Kidney (tissue), 14 donors: Measurements from ENCODE around the gene TMX2. TPM values are rescaled to one million over a fixed set of nuclear protein-coding genes. Genes with fewer than 3 reads are reported as not detected.

ENCODE experiments used
- DNase-seq, 5 donors: peaks; one replicate each; pipeline ENCODE4 v3.0.0-alpha.2; 2013 to 2020
- FAIRE-seq: peaks from 2 replicates; lab custom pipeline; 2012; peaks lifted over from hg19 to GRCh38; lab: Jason Lieb, UNC
- H3K27ac ChIP-seq, 2 donors: one replicate each; pipeline ENCODE4 v1.7.0; 2013; ENCODE audit warnings: low read depth in 2 of 2, low read length in 2 of 2, inconsistent platforms in 1 of 2
- H3K27me3 ChIP-seq: one replicate; pipeline ENCODE4 v1.7.1; 2013; ENCODE audit warnings: low read length, inconsistent platforms; ENCODE audit not compliant: control insufficient read depth, insufficient read depth
- H3K36me3 ChIP-seq, 3 donors: one replicate each; pipeline versions ENCODE4 v1.7.0 to v1.7.1; 2013; ENCODE audit warnings: low read length in 3 of 3, control low read depth in 1 of 3, inconsistent platforms in 1 of 3; ENCODE audit not compliant: insufficient read depth in 3 of 3, control insufficient read depth in 2 of 3
- H3K4me1 ChIP-seq, 3 donors: one replicate each; pipeline versions ENCODE4 v1.7.0 to v1.7.1; 2013; ENCODE audit warnings: low read length in 3 of 3, inconsistent platforms in 1 of 3, low read depth in 1 of 3; ENCODE audit not compliant: control insufficient read depth in 2 of 3, insufficient read depth in 2 of 3
- H3K4me3 ChIP-seq, 3 donors: one replicate each; pipeline versions ENCODE4 v1.7.0 to v1.8.1; 2013; ENCODE audit warnings: low read length in 3 of 3, control low read depth in 1 of 3, inconsistent platforms in 1 of 3
- H3K9ac ChIP-seq, 3 donors: one replicate each; pipeline versions ENCODE4 v1.7.0 to v1.7.1; 2013; ENCODE audit warnings: low read length in 3 of 3, control low read depth in 1 of 3, inconsistent platforms in 1 of 3
- H3K9me3 ChIP-seq, 3 donors: one replicate each; pipeline versions ENCODE4 v1.7.0 to v1.7.1; 2013; ENCODE audit warnings: low read length in 3 of 3, control low read depth in 1 of 3, inconsistent platforms in 1 of 3; ENCODE audit not compliant: control insufficient read depth in 2 of 3, insufficient read depth in 1 of 3
- CTCF ChIP-seq: IDR thresholded peaks from 3 replicates; pipeline ENCODE4 v1.5.1; 2012; ENCODE audit warnings: mild to moderate bottlenecking, moderate library complexity, borderline replicate concordance; ENCODE audit not compliant: insufficient read depth; ENCODE audit errors: extremely low read depth
- intact Hi-C: fragments of 100-400 bp; cut with DNase I; formaldehyde crosslinking; loops from one replicate; pipeline ENCODE4 v1.11.1; 2022
- polyA plus RNA-seq: library from polyadenylated mRNA; stranded (reverse); fragments of 350-450 nt; fragmentation: Illumina TruSeq; extraction: RNeasy Lipid Tissue Mini Kit (QIAGEN cat#74804); gene quantifications from one replicate; pipeline ENCODE4 v1.2.3, GENCODE V29; 2014; ENCODE audit warnings: low read depth, low replicate concordance; ENCODE audit not compliant: insufficient read depth
- total RNA-seq: library from RNA; stranded (reverse); fragmentation: NEBNext Ultra II Directional; extraction: Animal tissue kit (Norgen Biotek cat#: 25700); gene quantifications from one replicate; pipeline ENCODE4 v1.2.1, GENCODE V29; 2021
- donor health status: control.
- donor health status: control.
- donor health status: control.
- donor health status: control.
- donor health status: control.
- donor health status: DM: yes; HTN: yes; CAD: no.
- donor health status: Normal renal cell carcinoma (clear cell type).

TMX2 gene
- total and polyA plus RNA-seq, 2 donors from 2014 or later, result 86.1 to 133 TPM

GRCh38 chr11:57781529-57781943 is 69.1 kb downstream of the TMX2 start:
- no peaks in the 10 kb centered on the region for H3K27me3 ChIP-seq
- DNase-seq, result peak; percentile 35 to 86 (median 65)
- TF ChIP-seq CTCF, result no peak
- no peaks in the 10 kb centered on the region for H3K9me3 ChIP-seq
- intact Hi-C loops, result no loop called here
- no peak for FAIRE-seq
- peak overlapping the region in 1 of 3 donors; percentile 29 for H3K9ac ChIP-seq
- peaks cover 25 to 64% (median 60%) of the 10 kb centered on the region in 3 donors for H3K4me1 ChIP-seq
- peak overlapping the region; percentile 74 to 98 for H3K27ac ChIP-seq
- no peak overlapping the region for H3K4me3 ChIP-seq
- no peaks in the 10 kb centered on the region for H3K36me3 ChIP-seq

- Histone ChIP-seq H3K27ac (no peak overlapping the region), H3K9ac (no peak overlapping the region), H3K27me3 (no peaks in the 10 kb centered on the region), H3K9me3 (no peaks in the 10 kb centered on the region), H3K4me1 (peaks cover 5 to 53% (median 46%) of the 10 kb centered on the region in 3 donors), H3K36me3 (no peaks in the 10 kb centered on the region), H3K4me3 (no peak overlapping the region)
- intact Hi-C loops, result no loop called here
- TF ChIP-seq CTCF, result no peak
- no peak for FAIRE-seq
- no peak for DNase-seq
Observed at GRCh38 chr11:57785072-57785471, 72.7 kb downstream of the TMX2 start.

DNA sequence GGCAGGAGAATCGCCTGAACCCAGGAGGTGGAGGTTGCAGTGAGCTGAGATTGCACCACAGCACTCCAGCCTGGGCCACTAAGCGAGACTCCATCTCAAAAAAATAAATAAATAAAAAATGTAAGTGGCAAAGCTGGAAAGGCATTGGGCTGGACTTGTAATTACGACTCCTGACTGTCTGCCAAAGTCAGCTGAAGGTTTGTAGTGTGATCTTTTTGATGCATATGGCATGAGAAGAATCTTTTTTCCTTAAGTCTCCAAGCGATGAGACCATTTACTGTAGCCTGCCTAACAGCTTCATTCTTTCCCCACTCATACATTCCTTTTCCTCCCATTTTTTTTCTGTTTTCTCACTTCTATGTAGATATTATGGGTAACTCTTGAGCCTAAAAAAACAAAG is 74.0 kb downstream of the TMX2 start:
- no peak for DNase-seq
- Histone ChIP-seq H3K9me3 (no peaks in the 10 kb centered on the region), H3K4me1 (peaks cover 5 to 48% (median 37%) of the 10 kb centered on the region in 3 donors), H3K4me3 (no peak overlapping the region), H3K36me3 (peaks cover 0 to 4% (median 0%) of the 10 kb centered on the region in 3 donors), H3K9ac (no peak overlapping the region), H3K27me3 (no peaks in the 10 kb centered on the region), H3K27ac (peak overlapping the region; percentile 35 to 74)
- TF ChIP-seq CTCF, result no peak
- no peak for FAIRE-seq
- intact Hi-C loops, result no loop called here
